22Rv1 (cell line): ENCODE measurements around the gene USP6NL.
A peak's percentile ranks its signal among the peaks of the same experiment; 100 is the strongest.

ENCODE experiments used
- H3K27ac ChIP-seq: fragments of 450-650 bp; 2 replicates; pipeline ENCODE4 v1.5.1; 2017
- CTCF ChIP-seq: fragments of 450-650 bp; IDR thresholded peaks from 2 replicates; pipeline ENCODE4 v1.5.1; 2017; ENCODE audit warnings: mild to moderate bottlenecking
- ZFX ChIP-seq: fragments of 450-650 bp; IDR thresholded peaks from 2 replicates; pipeline ENCODE4 v1.6.1; 2017; ENCODE audit warnings: antibody characterized with exemption, borderline replicate concordance

Gene USP6NL

GRCh38 chr10:11425296-11425610 is 186.2 kb downstream of the USP6NL start:
- H3K27ac ChIP-seq, result no peak overlapping the region
- TF ChIP-seq CTCF (no peak), ZFX (no peak)

GRCh38 chr10:11424456-11425295 is 186.8 kb downstream of the USP6NL start:
- TF ChIP-seq ZFX, result no peak
- peak; percentile 95 for TF ChIP-seq CTCF
- no peak overlapping the region for H3K27ac ChIP-seq

GRCh38 chr10:11416974-11417373 is 194.5 kb downstream of the USP6NL start:
- TF ChIP-seq ZFX (no peak), CTCF (no peak)
- H3K27ac ChIP-seq, result no peak overlapping the region

- TF ChIP-seq CTCF, result no peak
- TF ChIP-seq ZFX, result no peak
- no peak overlapping the region for H3K27ac ChIP-seq
These were observed 196.4 kb downstream of the USP6NL start for GRCh38 chr10:11415095-11415494.

- no peak for TF ChIP-seq CTCF
- no peak for TF ChIP-seq ZFX
- no peak overlapping the region for H3K27ac ChIP-seq
These were observed 197.0 kb downstream of the USP6NL start for GRCh38 chr10:11414314-11415038.

GRCh38 chr10:11411926-11412545 is 199.4 kb downstream of the USP6NL start:
- H3K27ac ChIP-seq, result no peak overlapping the region
- no peak for TF ChIP-seq ZFX
- TF ChIP-seq CTCF, result no peak

GRCh38 chr10:11409357-11409756 is 202.1 kb downstream of the USP6NL start:
- no peak overlapping the region for H3K27ac ChIP-seq
- TF ChIP-seq ZFX (no peak), CTCF (no peak)
